Measurements from ENCODE around the gene LRP11. TPM values are rescaled to one million over a fixed set of nuclear protein-coding genes. Genes with fewer than 3 reads are reported as not detected.

Gene LRP11
- total RNA-seq, 1 donor from 2014 or later = 2.2 TPM

GRCh38 chr6:149806127-149806526 is 58.0 kb downstream of the LRP11 start:
- no peaks in the 10 kb centered on the region for H3K36me3 ChIP-seq
- no peaks in the 10 kb centered on the region for H4K20me1 ChIP-seq (ENCODE audit: low read depth)
- H3K27ac Mint-ChIP-seq = no peak overlapping the region
- no peak overlapping the region for H3K4me3 ChIP-seq
- no peaks in the 10 kb centered on the region for H3K27me3 ChIP-seq
- H3K4me1 Mint-ChIP-seq = no peaks in the 10 kb centered on the region
- no peaks in the 10 kb centered on the region for H3K9me3 Mint-ChIP-seq
- H3K36me3 Mint-ChIP-seq = peaks cover 7% of the 10 kb centered on the region
- H3K4me2 ChIP-seq = no peak overlapping the region
- H2AFZ ChIP-seq (replicated peaks) = no peak overlapping the region
- no peak overlapping the region for H3K9ac ChIP-seq
- no peak overlapping the region for H3K27ac ChIP-seq
- TF ChIP-seq CTCF (IDR thresholded peaks at IDR 0.05) = no peak
- no peak for TF ChIP-seq EZH2 (IDR thresholded peaks at IDR 0.05)
- TF ChIP-seq EZH2phosphoT487 (IDR thresholded peaks at IDR 0.05) = no peak
- H3K4me3 Mint-ChIP-seq = no peak overlapping the region
- H3F3A ChIP-seq (ENCODE audit: low read depth) = no peaks in the 10 kb centered on the region
- no peaks in the 10 kb centered on the region for H3K79me2 ChIP-seq (ENCODE audit: low read depth)
- H3K9me3 ChIP-seq (ENCODE audit: low read depth) = no peaks in the 10 kb centered on the region
- H3K27me3 Mint-ChIP-seq (ENCODE audit: insufficient read depth, low read depth) = no peaks in the 10 kb centered on the region
- DNase-seq (ENCODE audit: low spot score) = no peak
- no peaks in the 10 kb centered on the region for H3K4me1 ChIP-seq

GRCh38 chr6:149783551-149783950 is 80.6 kb downstream of the LRP11 start:
- Histone ChIP-seq H3K4me2 (no peak overlapping the region), H3K36me3 (no peaks in the 10 kb centered on the region), H4K20me1 (ENCODE audit: low read depth) (no peaks in the 10 kb centered on the region), H3K27ac (no peak overlapping the region), H3K9ac (no peak overlapping the region), H3K4me3 (no peak overlapping the region), H3K27me3 (no peaks in the 10 kb centered on the region), H3K9me3 (ENCODE audit: low read depth) (no peaks in the 10 kb centered on the region), H3K4me1 (no peaks in the 10 kb centered on the region), H3K79me2 (ENCODE audit: low read depth) (no peaks in the 10 kb centered on the region), H2AFZ (replicated peaks) (no peak overlapping the region), H3F3A (ENCODE audit: low read depth) (no peaks in the 10 kb centered on the region)
- Mint-ChIP-seq H3K4me3 (no peak overlapping the region), H3K27ac (no peak overlapping the region), H3K27me3 (ENCODE audit: insufficient read depth, low read depth) (peaks cover 3% of the 10 kb centered on the region), H3K4me1 (no peaks in the 10 kb centered on the region), H3K36me3 (peaks cover 13% of the 10 kb centered on the region), H3K9me3 (no peaks in the 10 kb centered on the region)
- no peak for DNase-seq (ENCODE audit: low spot score)
- no peak for TF ChIP-seq CTCF (IDR thresholded peaks at IDR 0.05)
- no peak for TF ChIP-seq EZH2phosphoT487 (IDR thresholded peaks at IDR 0.05)
- TF ChIP-seq EZH2 (IDR thresholded peaks at IDR 0.05) = no peak

- H3K4me3 Mint-ChIP-seq = no peak overlapping the region
- H3K4me2 ChIP-seq = no peak overlapping the region
- no peak overlapping the region for H3K9ac ChIP-seq
- H3K4me1 ChIP-seq = no peaks in the 10 kb centered on the region
- H3K9me3 Mint-ChIP-seq = no peaks in the 10 kb centered on the region
- H3K36me3 Mint-ChIP-seq = peaks cover 9% of the 10 kb centered on the region
- TF ChIP-seq EZH2 (IDR thresholded peaks at IDR 0.05) = no peak
- no peak for TF ChIP-seq CTCF (IDR thresholded peaks at IDR 0.05)
- TF ChIP-seq EZH2phosphoT487 (IDR thresholded peaks at IDR 0.05) = no peak
- H3K36me3 ChIP-seq = no peaks in the 10 kb centered on the region
- H2AFZ ChIP-seq (replicated peaks) = no peak overlapping the region
- H3K9me3 ChIP-seq (ENCODE audit: low read depth) = no peaks in the 10 kb centered on the region
- no peak overlapping the region for H3K27ac Mint-ChIP-seq
- no peaks in the 10 kb centered on the region for H3F3A ChIP-seq (ENCODE audit: low read depth)
- H3K4me1 Mint-ChIP-seq = no peaks in the 10 kb centered on the region
- no peak overlapping the region for H3K27ac ChIP-seq
- DNase-seq (ENCODE audit: low spot score) = no peak
- H3K27me3 Mint-ChIP-seq (ENCODE audit: insufficient read depth, low read depth) = no peaks in the 10 kb centered on the region
- H3K79me2 ChIP-seq (ENCODE audit: low read depth) = no peaks in the 10 kb centered on the region
- H3K4me3 ChIP-seq = no peak overlapping the region
- no peaks in the 10 kb centered on the region for H4K20me1 ChIP-seq (ENCODE audit: low read depth)
- no peaks in the 10 kb centered on the region for H3K27me3 ChIP-seq
Observed at GRCh38 chr6:149782337-149782736, 81.8 kb downstream of the LRP11 start.

All from neural progenitor cell (in vitro differentiated cells).